Fibroblast of villous mesenchyme (primary cell): Measurements from ENCODE around the gene DBNDD1. TPM values are rescaled to one million over a fixed set of nuclear protein-coding genes. Genes with fewer than 3 reads are reported as not detected.

Experiments
- DNase-seq: peaks from one replicate; pipeline ENCODE4 v3.0.0-alpha.2; 2010; ENCODE audit warnings: low read depth
- H3K4me3 ChIP-seq: 2 replicates; pipeline ENCODE4 v1.5.1; 2011; ENCODE audit warnings: low read depth, mild to moderate bottlenecking, low read length
- total RNA-seq: library from RNA; depleted of rRNA; stranded (reverse); fragments of >200 nt; gene quantifications from 2 replicates; pipeline ENCODE4 v1.2.3, GENCODE V29; 2012
- TF ChIP-seq, protein P1 (sequence below): IDR thresholded peaks from 2 replicates; pipeline ENCODE4 v1.5.1; 2012; ENCODE audit warnings: low read depth, mild to moderate bottlenecking, low read length; ENCODE audit not compliant: insufficient read depth

Gene DBNDD1
- total RNA-seq, 1 donor = 0.86 TPM

DNA sequence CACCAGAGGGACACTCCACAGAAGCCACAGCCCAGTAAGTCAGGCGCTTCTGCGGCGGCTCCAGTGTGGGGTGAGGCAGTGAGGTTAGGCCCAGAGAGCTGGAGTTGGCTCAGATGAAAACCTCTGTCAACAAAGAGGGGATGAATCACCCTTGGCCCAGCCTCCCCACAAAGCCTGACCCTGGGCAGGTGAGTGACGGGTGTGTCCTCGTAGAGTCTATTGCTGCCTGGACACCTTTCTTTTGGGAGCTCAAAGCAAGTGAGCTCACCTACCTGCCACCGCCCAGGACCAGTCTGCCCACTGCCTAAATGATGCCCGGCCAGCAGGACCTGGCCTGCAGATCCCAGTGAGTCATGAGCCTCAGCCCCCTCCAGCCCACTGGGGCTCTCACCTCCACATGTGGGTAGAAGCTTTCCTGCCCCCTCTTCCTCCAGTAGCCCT, 24.9 kb upstream of the DBNDD1 start:
- DNase-seq = no peak
- TF ChIP-seq, protein P1, sequence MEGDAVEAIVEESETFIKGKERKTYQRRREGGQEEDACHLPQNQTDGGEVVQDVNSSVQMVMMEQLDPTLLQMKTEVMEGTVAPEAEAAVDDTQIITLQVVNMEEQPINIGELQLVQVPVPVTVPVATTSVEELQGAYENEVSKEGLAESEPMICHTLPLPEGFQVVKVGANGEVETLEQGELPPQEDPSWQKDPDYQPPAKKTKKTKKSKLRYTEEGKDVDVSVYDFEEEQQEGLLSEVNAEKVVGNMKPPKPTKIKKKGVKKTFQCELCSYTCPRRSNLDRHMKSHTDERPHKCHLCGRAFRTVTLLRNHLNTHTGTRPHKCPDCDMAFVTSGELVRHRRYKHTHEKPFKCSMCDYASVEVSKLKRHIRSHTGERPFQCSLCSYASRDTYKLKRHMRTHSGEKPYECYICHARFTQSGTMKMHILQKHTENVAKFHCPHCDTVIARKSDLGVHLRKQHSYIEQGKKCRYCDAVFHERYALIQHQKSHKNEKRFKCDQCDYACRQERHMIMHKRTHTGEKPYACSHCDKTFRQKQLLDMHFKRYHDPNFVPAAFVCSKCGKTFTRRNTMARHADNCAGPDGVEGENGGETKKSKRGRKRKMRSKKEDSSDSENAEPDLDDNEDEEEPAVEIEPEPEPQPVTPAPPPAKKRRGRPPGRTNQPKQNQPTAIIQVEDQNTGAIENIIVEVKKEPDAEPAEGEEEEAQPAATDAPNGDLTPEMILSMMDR = no peak
- H3K4me3 ChIP-seq = no peak overlapping the region

- TF ChIP-seq, protein P1 = no peak
- DNase-seq = no peak
- H3K4me3 ChIP-seq = no peak overlapping the region
These were observed 24.3 kb upstream of the DBNDD1 start for GRCh38 chr16:90043526-90043925.

DNA sequence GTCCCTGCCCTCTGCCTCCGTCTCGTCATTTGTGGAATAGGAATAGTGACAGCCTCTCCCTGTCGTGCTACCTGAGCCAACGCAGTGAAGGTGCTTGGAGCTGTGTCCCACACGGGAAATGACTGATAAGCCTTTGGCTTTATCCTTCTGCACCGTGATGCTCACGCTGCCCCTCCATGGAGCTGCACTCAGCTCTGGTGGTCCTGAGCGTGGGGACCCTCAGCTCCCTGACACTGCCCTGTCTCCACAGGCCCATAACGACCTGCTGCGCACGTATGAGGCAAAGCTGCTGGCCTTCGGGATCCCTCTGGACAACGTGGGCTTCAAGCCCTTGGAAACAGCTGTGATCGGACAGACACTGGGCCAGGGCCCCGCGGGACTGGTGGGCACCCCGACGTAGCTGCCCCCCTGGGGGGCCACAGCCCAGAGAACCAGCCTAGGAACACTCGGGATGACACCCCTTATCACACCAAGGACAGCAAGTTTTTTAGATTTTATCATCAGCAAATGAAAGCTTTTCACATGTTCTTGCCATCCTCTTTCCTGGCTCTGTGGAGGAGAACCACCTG, 23.8 kb upstream of the DBNDD1 start:
- DNase-seq = no peak
- no peak overlapping the region for H3K4me3 ChIP-seq
- TF ChIP-seq, protein P1 = no peak

GRCh38 chr16:90041896-90042473, 22.7 kb upstream of the DBNDD1 start:
- no peak for DNase-seq
- no peak overlapping the region for H3K4me3 ChIP-seq
- TF ChIP-seq, protein P1 = no peak

DNA sequence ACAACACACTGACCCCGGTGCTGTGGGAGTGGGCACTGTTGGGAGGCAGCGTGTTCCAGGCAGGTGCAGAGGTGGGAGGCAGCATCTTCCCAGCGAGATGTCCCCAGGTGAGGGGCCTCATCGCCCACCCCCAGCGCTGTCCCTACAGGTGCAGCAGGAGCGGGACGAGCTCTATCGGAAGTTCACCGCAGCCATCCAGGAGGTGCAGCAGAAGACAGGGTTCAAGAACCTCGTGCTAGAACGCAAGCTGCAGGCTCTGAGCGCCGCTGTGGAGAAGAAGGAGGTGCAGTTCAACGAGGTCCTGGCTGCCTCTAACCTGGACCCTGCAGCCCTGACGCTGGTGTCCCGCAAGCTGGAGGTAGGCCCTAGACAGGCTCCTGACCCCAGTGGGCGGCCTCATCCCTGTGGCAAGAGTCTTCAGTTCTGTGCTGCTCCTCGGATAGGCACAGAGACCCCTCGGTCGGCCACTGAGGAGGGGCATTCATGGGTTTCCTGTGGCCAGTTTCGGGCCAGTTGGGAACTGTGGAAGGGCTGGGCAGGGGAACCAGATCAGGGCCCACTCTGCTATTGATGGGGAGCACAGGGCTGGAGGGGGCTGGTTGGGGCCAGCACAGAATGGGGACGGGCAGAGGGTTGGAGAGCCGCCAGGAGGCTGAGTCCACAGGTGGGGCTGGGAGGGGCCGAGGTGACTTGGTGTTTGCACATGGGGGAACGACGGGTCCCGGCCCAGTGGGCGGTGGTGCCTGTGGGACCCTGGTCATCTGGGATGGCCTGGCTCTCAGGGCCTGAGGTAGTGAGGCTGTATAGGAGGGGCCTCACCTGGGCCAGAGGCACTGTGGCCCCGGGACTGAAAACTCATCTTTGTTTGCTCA, 21.1 kb upstream of the DBNDD1 start:
- no peak overlapping the region for H3K4me3 ChIP-seq
- TF ChIP-seq, protein P1 = no peak
- DNase-seq = no peak

GRCh38 chr16:90037276-90037675, 18.0 kb upstream of the DBNDD1 start:
- TF ChIP-seq, protein P1 = no peak
- H3K4me3 ChIP-seq = no peak overlapping the region
- no peak for DNase-seq
